ENCODE data around the gene STH.

- no peak for TF ChIP-seq CTCF (IDR thresholded peaks at IDR 0.05)
- no peak for TF ChIP-seq POLR2A (IDR thresholded peaks at IDR 0.05)
Measured at GRCh38 chr17:46032909-46033308, 33.9 kb downstream of the STH start.

Data from body of pancreas (tissue), 4 donors.